Duodenal mucosa (tissue), 2 donors: ENCODE results near the gene FOXF2.

Experiments
- H3K27ac ChIP-seq: one replicate; pipeline ENCODE4 v1.7.0; 2013; ENCODE audit warnings: low read depth, low read length
- H3K27me3 ChIP-seq, 2 donors: one replicate each; pipeline ENCODE4 v1.7.0; 2013; ENCODE audit warnings: low read length in 2 of 2, control low read depth in 1 of 2; ENCODE audit not compliant: insufficient read depth in 2 of 2, control insufficient read depth in 1 of 2
- H3K36me3 ChIP-seq, 2 donors: one replicate each; pipeline ENCODE4 v1.7.0; 2013; ENCODE audit warnings: low read length in 2 of 2, control low read depth in 1 of 2; ENCODE audit not compliant: insufficient read depth in 2 of 2, control insufficient read depth in 1 of 2
- H3K4me1 ChIP-seq, 2 donors: one replicate each; pipeline ENCODE4 v1.7.0; 2013; ENCODE audit warnings: low read length in 2 of 2, control low read depth in 1 of 2; ENCODE audit not compliant: insufficient read depth in 2 of 2, control insufficient read depth in 1 of 2
- H3K4me3 ChIP-seq, 2 donors: one replicate each; pipeline ENCODE4 v1.7.0; 2013; ENCODE audit warnings: low read length in 2 of 2, low read depth in 1 of 2
- H3K9ac ChIP-seq, 2 donors: one replicate each; pipeline ENCODE4 v1.7.0; 2013; ENCODE audit warnings: low read length in 2 of 2, low read depth in 1 of 2
- H3K9me3 ChIP-seq, 2 donors: one replicate each; pipeline ENCODE4 v1.7.0; 2013; ENCODE audit warnings: low read length in 2 of 2, control low read depth in 1 of 2; ENCODE audit not compliant: control insufficient read depth in 1 of 2

The FOXF2 gene

DNA sequence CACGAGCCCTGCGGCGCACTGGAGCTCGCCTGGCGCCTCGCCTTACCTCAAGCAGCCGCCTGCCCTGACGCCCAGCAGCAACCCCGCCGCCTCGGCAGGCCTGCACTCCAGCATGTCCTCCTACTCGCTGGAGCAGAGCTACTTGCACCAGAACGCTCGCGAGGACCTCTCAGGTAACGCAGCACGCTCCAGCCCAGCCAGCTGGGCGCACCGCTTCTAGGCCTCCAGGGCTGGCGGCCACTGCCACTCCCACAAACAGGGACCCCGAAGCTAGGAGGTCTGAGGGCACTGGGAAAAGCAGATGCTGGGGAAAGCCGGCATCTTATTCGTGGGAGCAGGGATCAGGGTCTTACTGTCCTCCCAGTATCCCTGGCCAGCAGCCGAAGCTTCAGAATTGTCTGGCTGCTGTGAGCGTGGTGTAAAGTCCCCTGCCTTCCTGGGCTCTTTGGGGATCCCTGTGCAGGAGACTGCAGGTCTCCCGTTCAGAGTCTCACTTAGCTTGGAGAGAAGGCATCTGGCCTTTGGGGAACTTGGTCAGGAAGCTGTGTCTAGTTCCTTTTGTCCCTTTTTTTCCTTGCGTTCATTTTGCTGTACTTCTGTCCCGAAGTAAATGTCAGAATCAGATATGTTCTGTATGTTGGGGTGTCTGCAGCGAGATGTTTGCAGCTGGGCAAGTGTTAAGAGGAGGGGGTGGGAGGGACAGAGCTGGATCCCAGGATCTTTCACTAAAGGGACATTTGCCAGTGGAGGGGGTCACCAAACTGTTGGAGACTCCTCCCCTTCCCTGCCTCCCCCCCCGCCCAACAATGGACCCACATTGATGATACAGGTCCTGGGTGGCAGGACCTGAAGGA lies 1.8 kb downstream of the FOXF2 start:
- no peaks in the 10 kb centered on the region for H3K36me3 ChIP-seq
- H3K4me3 ChIP-seq = peak overlapping the region; percentile 54 to 66
- peak overlapping the region; percentile 11 for H3K27ac ChIP-seq
- H3K9me3 ChIP-seq = no peaks in the 10 kb centered on the region
- no peaks in the 10 kb centered on the region for H3K4me1 ChIP-seq
- peaks cover 80% of the 10 kb centered on the region in 2 donors for H3K27me3 ChIP-seq
- peak overlapping the region; percentile 1 to 16 for H3K9ac ChIP-seq

DNA sequence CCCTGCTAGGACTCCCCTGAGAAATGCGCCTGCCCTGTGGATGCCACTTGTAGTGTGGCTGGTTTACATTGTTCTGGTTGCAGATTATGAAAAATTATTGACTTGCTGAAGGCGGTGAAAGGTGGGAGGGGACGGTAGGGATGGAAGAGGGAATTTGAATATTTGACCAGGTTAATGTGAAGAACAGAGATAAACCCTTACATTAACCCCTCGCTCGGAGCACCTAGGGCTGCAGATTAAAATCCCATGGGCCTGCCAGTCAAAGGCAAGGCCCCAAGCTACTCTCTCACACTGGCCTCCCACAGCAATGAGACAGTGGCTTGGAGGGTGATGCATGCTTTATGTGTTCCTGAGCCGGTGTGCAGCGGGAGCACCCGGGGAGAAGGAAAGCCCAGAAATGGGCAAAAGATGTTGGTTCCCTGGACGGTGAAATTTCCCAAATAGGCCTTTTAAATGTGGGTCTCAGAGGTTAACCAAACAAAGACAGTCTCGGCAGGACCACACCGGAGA lies 2.5 kb downstream of the FOXF2 start:
- Histone ChIP-seq H3K27me3 (peaks cover 76 to 80% of the 10 kb centered on the region in 2 donors), H3K9ac (peak overlapping the region in 1 of 2 donors; percentile 16), H3K4me3 (peak overlapping the region; percentile 54 to 66), H3K9me3 (no peaks in the 10 kb centered on the region), H3K4me1 (no peaks in the 10 kb centered on the region), H3K36me3 (no peaks in the 10 kb centered on the region), H3K27ac (no peak overlapping the region)

DNA sequence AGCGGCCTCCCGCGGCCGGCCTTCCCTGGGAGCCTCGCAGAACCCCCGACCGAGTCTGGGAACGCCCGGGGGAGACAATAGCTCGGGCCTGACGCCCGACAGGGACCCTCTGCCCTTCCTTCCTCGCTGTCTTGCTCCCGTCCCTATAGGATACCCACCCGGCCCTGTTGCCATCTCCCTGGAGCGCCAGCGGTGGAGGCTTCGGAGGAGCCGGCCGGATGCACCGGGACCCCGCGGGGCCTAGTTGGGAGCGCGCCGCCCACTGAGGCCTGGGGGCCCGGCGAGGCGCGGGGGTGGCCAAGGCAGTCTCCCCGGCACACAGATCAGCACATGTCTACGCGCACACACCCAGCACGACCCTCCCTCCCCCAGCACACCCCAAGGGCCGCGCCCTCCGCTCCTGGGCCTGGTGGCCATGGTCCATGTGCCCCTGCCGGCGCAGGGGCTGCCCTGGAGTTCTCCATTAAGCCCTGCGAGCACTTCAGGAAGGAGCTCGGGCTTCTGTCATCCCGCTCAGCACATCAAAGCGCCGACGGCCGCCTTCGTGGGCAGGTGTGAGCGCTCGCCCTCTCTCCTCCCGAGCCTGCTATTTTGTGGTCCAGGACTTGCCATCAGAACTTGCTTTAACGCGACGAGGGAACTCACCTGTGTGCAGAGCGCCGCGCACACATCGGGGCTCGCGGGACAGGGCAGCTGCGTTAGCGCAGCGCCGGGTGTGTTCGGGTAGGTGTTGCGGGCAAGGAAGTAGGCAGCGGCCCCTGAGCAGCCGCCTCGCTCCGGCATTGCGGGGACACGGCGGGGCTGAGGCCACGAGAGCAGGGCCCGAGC lies 3.7 kb downstream of the FOXF2 start:
- Histone ChIP-seq H3K9ac (peak overlapping the region in 1 of 2 donors; percentile 32), H3K27ac (peak overlapping the region; percentile 50), H3K27me3 (peaks cover 75 to 81% of the 10 kb centered on the region in 2 donors), H3K36me3 (no peaks in the 10 kb centered on the region), H3K4me3 (peak overlapping the region; percentile 58 to 66), H3K9me3 (no peaks in the 10 kb centered on the region), H3K4me1 (no peaks in the 10 kb centered on the region)

- Histone ChIP-seq H3K9ac (peak overlapping the region; percentile 32 to 37), H3K9me3 (no peaks in the 10 kb centered on the region), H3K4me1 (no peaks in the 10 kb centered on the region), H3K27ac (peak overlapping the region; percentile 66), H3K4me3 (peak overlapping the region; percentile 58 to 66), H3K27me3 (peaks cover 69 to 81% of the 10 kb centered on the region in 2 donors), H3K36me3 (no peaks in the 10 kb centered on the region)
These were observed 4.4 kb downstream of the FOXF2 start for GRCh38 chr6:1393641-1394283.

- no peaks in the 10 kb centered on the region for H3K36me3 ChIP-seq
- H3K27ac ChIP-seq = peak overlapping the region; percentile 66
- peak overlapping the region in 1 of 2 donors; percentile 58 for H3K4me3 ChIP-seq
- H3K9ac ChIP-seq = peak overlapping the region in 1 of 2 donors; percentile 47
- no peaks in the 10 kb centered on the region for H3K9me3 ChIP-seq
- H3K4me1 ChIP-seq = no peaks in the 10 kb centered on the region
- peaks cover 65 to 85% of the 10 kb centered on the region in 2 donors for H3K27me3 ChIP-seq
These were observed 5.4 kb downstream of the FOXF2 start for GRCh38 chr6:1394514-1395463.

GRCh38 chr6:1395506-1395905 lies 6.1 kb downstream of the FOXF2 start:
- Histone ChIP-seq H3K27ac (peak overlapping the region; percentile 20), H3K27me3 (peaks cover 61 to 85% of the 10 kb centered on the region in 2 donors), H3K4me3 (peak overlapping the region in 1 of 2 donors; percentile 32), H3K36me3 (no peaks in the 10 kb centered on the region), H3K9me3 (no peaks in the 10 kb centered on the region), H3K4me1 (no peaks in the 10 kb centered on the region), H3K9ac (no peak overlapping the region)

GRCh38 chr6:1395941-1396908 lies 6.8 kb downstream of the FOXF2 start:
- peak overlapping the region in 1 of 2 donors; percentile 32 for H3K4me3 ChIP-seq
- H3K9me3 ChIP-seq = no peaks in the 10 kb centered on the region
- H3K4me1 ChIP-seq = no peaks in the 10 kb centered on the region
- peak overlapping the region; percentile 14 for H3K27ac ChIP-seq
- no peak overlapping the region for H3K9ac ChIP-seq
- no peaks in the 10 kb centered on the region for H3K36me3 ChIP-seq
- H3K27me3 ChIP-seq = peaks cover 54 to 80% of the 10 kb centered on the region in 2 donors

GRCh38 chr6:1396952-1397868 lies 7.8 kb downstream of the FOXF2 start:
- H3K4me1 ChIP-seq = no peaks in the 10 kb centered on the region
- H3K27me3 ChIP-seq = peaks cover 45 to 71% of the 10 kb centered on the region in 2 donors
- no peak overlapping the region for H3K9ac ChIP-seq
- no peaks in the 10 kb centered on the region for H3K9me3 ChIP-seq
- no peak overlapping the region for H3K4me3 ChIP-seq
- H3K27ac ChIP-seq = no peak overlapping the region
- H3K36me3 ChIP-seq = no peaks in the 10 kb centered on the region
